K562 (cell line): ENCODE results near the gene TMEM214. TPM values are rescaled to one million over a fixed set of nuclear protein-coding genes. Genes with fewer than 3 reads are reported as not detected.

Experiments
- CBFA2T2 ChIP-seq: fragments of 450-650 bp; conservative IDR thresholded peaks from 2 replicates; pipeline ENCODE4 v1.6.1; 2017; ENCODE audit warnings: mild to moderate bottlenecking
- CCNT2 ChIP-seq: IDR thresholded peaks from 2 replicates; pipeline ENCODE4 v1.6.1; 2011; ENCODE audit warnings: borderline replicate concordance, low read depth, mild to moderate bottlenecking, moderate library complexity, mixed read lengths, low read length; ENCODE audit not compliant: insufficient read length; ENCODE audit errors: extremely low read depth
- EP300 ChIP-seq: IDR thresholded peaks from 2 replicates; pipeline ENCODE4 v1.6.1; 2012; ENCODE audit warnings: low read length, improper control_type of control experiment
- FOXA1 ChIP-seq: fragments of 450-650 bp; IDR thresholded peaks from 2 replicates; pipeline ENCODE4 v1.6.1; 2016; ENCODE audit warnings: mild to moderate bottlenecking, borderline replicate concordance
- FOXJ2 ChIP-seq: fragments of 200-800 bp; sonication (Bioruptor generic); IDR thresholded peaks from 2 replicates; pipeline ENCODE4 v1.6.1; 2016; ENCODE audit warnings: missing genetic modification characterization, missing compliant biosample characterization
- GABPA ChIP-seq: fragments of 200-800 bp; sonication (Bioruptor generic); conservative IDR thresholded peaks from 2 replicates; pipeline ENCODE4 v1.6.1; 2016; ENCODE audit warnings: low read depth, missing genetic modification characterization, missing compliant biosample characterization
- HNRNPL ChIP-seq: fragments of 200-400 bp; formaldehyde crosslinking; IDR thresholded peaks from 2 replicates; pipeline ENCODE4 v1.6.1; 2017; ENCODE audit warnings: low read depth, mild to moderate bottlenecking, low read length
- KDM5B ChIP-seq: fragments of 200-600 bp; sonication (generic); IDR thresholded peaks from 2 replicates; pipeline ENCODE4 v1.6.1; 2012; ENCODE audit warnings: low read depth, mild to moderate bottlenecking, moderate library complexity, low read length, control low read depth, inconsistent platforms; ENCODE audit not compliant: insufficient replicate concordance
- KLF16 ChIP-seq: IDR thresholded peaks from 2 replicates; pipeline ENCODE4 v1.6.1; 2016; ENCODE audit warnings: antibody characterized with exemption
- MAZ ChIP-seq, 2 experiments: fragments of 450-650 bp in 1 of 2; sonication (generic) in 1 of 2; formaldehyde crosslinking; IDR thresholded peaks in 1 of 2; conservative IDR thresholded peaks in 1 of 2; 2 replicates each; pipeline versions ENCODE4 v1.4.0 to v1.5.0; 2020; ENCODE audit warnings: mild to moderate bottlenecking in 1 of 2, missing genetic modification reagents in 1 of 2
- MTA1 ChIP-seq: fragments of 450-650 bp; IDR thresholded peaks from 2 replicates; pipeline ENCODE4 v1.6.1; 2017; ENCODE audit warnings: borderline replicate concordance
- MYNN ChIP-seq, 2 experiments: sonication (generic); formaldehyde crosslinking in 1 of 2; IDR thresholded peaks; 2 replicates each; pipeline versions ENCODE4 v1.5.0 to v1.6.1; 2016 to 2020; ENCODE audit warnings: antibody characterized with exemption in 1 of 2, missing genetic modification reagents in 1 of 2
- PHB ChIP-seq: fragments of 250-450 bp; sonication (Bioruptor Pico); IDR thresholded peaks from 2 replicates; pipeline ENCODE4 v1.5.0; 2021
- PML ChIP-seq: IDR thresholded peaks from 2 replicates; pipeline ENCODE4 v1.6.1; 2012; ENCODE audit warnings: low read length, inconsistent platforms
- PREB ChIP-seq: sonication (generic); formaldehyde crosslinking; IDR thresholded peaks from 2 replicates; pipeline ENCODE4 v1.8.1; 2023; ENCODE audit warnings: mild to moderate bottlenecking, missing genetic modification reagents
- PRMT5 ChIP-seq: sonication (generic); formaldehyde crosslinking; IDR thresholded peaks from 2 replicates; pipeline ENCODE4 v1.5.0; 2020; ENCODE audit warnings: missing genetic modification reagents
- PTRF ChIP-seq: fragments of 450-650 bp; IDR thresholded peaks from 2 replicates; pipeline ENCODE4 v1.6.1; 2016; ENCODE audit warnings: mild to moderate bottlenecking, missing genetic modification characterization, missing compliant biosample characterization
- SIRT6 ChIP-seq: IDR thresholded peaks from one replicate; pipeline ENCODE4 v1.6.1; 2012; ENCODE audit warnings: low read depth, mild to moderate bottlenecking, control low read depth, inconsistent platforms, low read length, moderate library complexity
- SMAD3 ChIP-seq: fragments of 450-650 bp; formaldehyde crosslinking; conservative IDR thresholded peaks from 2 replicates; pipeline ENCODE4 v1.4.0; 2020; ENCODE audit warnings: mild to moderate bottlenecking
- ZNF143 ChIP-seq: sonication (generic); formaldehyde crosslinking; IDR thresholded peaks from 2 replicates; pipeline ENCODE4 v1.9.0; 2022; ENCODE audit warnings: mild to moderate bottlenecking, missing genetic modification reagents
- ZNF174 ChIP-seq: fragments of 250-450 bp; sonication (Bioruptor Pico); IDR thresholded peaks from 2 replicates; pipeline ENCODE4 v1.4.0; 2020; ENCODE audit warnings: mild to moderate bottlenecking
- ZNF175 ChIP-seq: fragments of 200-800 bp; sonication (Bioruptor generic); IDR thresholded peaks from 2 replicates; pipeline ENCODE4 v1.6.1; 2016; ENCODE audit warnings: low read depth, mild to moderate bottlenecking, missing genetic modification characterization, missing compliant biosample characterization
- ZNF584 ChIP-seq: fragments of 200-800 bp; sonication (Bioruptor generic); IDR thresholded peaks from 2 replicates; pipeline ENCODE4 v1.6.1; 2016; ENCODE audit warnings: low read depth, mild to moderate bottlenecking, missing genetic modification characterization, missing compliant biosample characterization
- ZNF639 ChIP-seq, 2 experiments: fragments of 200-800 bp in 1 of 2; sonication (Bioruptor generic) in 1 of 2; sonication (generic) in 1 of 2; formaldehyde crosslinking in 1 of 2; IDR thresholded peaks in 1 of 2; conservative IDR thresholded peaks in 1 of 2; 2 replicates each; pipeline versions ENCODE4 v1.5.0 to v1.6.1; 2016 to 2020; ENCODE audit warnings: missing compliant biosample characterization in 1 of 2, missing genetic modification characterization in 1 of 2, missing genetic modification reagents in 1 of 2
- polyA plus RNA-seq, 8 experiments: library from polyadenylated mRNA; depleted of rRNA in 4 of 8; stranded (reverse) in 5 of 8; unstranded in 3 of 8; fragments of >200 nt; fragmentation: Nextera tagmentation in 2 of 8; fragmentation: Illumina TruSeq in 1 of 8; extraction: Ambion mirVana in 2 of 8; extraction: Trizol in 1 of 8; gene quantifications; 2 replicates each; pipeline versions ENCODE4 v1.2.1 to v1.2.3, GENCODE V29; 2011 to 2014; ENCODE audit warnings: inconsistent platforms in 1 of 8, missing spikeins in 1 of 8
- total RNA-seq, 7 experiments: library from RNA; depleted of rRNA in 6 of 7; stranded (reverse); fragments of >200 nt in 6 of 7; fragmentation: Illumina TruSeq in 2 of 7; extraction: Trizol in 2 of 7; gene quantifications; 2 replicates each; pipeline versions ENCODE4 v1.2.1 to v1.2.3, GENCODE V29; 2011 to 2021; ENCODE audit warnings: low replicate concordance in 1 of 7
- TF ChIP-seq, protein P1 (sequence below), 2 experiments: fragments of 450-650 bp in 1 of 2; sonication (generic) in 1 of 2; formaldehyde crosslinking; conservative IDR thresholded peaks; 2 replicates each; pipeline versions ENCODE4 v1.4.0 to v1.8.1; 2020 to 2022; ENCODE audit warnings: mild to moderate bottlenecking in 1 of 2, missing genetic modification reagents in 1 of 2
- TF ChIP-seq, protein P2 (sequence below): fragments of 450-650 bp; IDR thresholded peaks from 2 replicates; pipeline ENCODE4 v1.6.1; 2017; ENCODE audit warnings: mild to moderate bottlenecking, moderate library complexity

Gene TMEM214
- total and polyA plus RNA-seq, 9 of the 15 experiments (the other 6 are each of a cell fraction or from before 2014, with no cell fraction given), result 11.4 to 81.4 (median 44.1) TPM

DNA sequence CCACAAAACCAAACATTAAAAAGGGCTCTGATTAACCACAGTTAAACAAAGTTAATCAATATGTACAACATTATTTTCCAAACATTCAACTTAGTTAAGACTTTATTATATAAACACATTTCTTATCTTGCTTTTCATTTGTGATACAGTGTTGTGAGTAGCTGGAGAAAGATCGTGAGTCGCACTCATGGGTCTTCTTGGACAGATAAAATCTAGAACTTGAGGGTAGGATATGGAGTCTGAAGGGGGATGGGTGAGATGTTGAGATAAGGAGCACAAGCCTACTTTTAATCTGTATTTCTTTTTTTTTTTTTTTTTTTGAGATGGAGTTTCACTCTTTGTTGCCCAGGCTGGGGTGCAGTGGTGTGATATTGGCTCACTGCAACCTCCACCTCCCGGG is 22.6 kb upstream of the TMEM214 start (continued):
- TF ChIP-seq GABPA (tag) (0 out of 2 replicates have a peak, but pooled peaks have one; percentile 9), KDM5B (peak; percentile 11), SMAD3 (no peak), ZNF175 (CRISPR knock-in tag) (no peak), PHB (no peak), KLF16 (no peak), ZNF143 (CRISPR knock-in tag) (no peak), CBFA2T2 (no peak), ZNF639 (CRISPR knock-in tag; conservative IDR thresholded peaks at IDR 0.05 in 1 of 2, IDR thresholded peaks at IDR 0.05 in 1 of 2) (0 out of 4 replicates have a peak, but pooled peaks of 1 of the 2 experiments have one; percentile 16), FOXJ2 (tag) (peak; percentile 72), PML (no peak), ZNF584 (CRISPR knock-in tag) (no peak), ZNF174 (CRISPR knock-in tag) (no peak), MTA1 (0 out of 2 replicates have a peak, but pooled peaks have one; percentile 33), MYNN (IDR thresholded peaks at IDR 0.05) (no peak), MYNN (CRISPR knock-in tag; IDR thresholded peaks at IDR 0.05) (no peak), EP300 (peak; percentile 18; the same call in 1 of the 2 replicates), CCNT2 (peak; percentile 13), PTRF (tag) (0 out of 2 replicates have a peak, but pooled peaks have one; percentile 8), SIRT6 (no peak), MAZ (CRISPR knock-in tag; conservative IDR thresholded peaks at IDR 0.05 in 1 of 2, IDR thresholded peaks at IDR 0.05 in 1 of 2) (no peak), HNRNPL (no peak), PREB (CRISPR knock-in tag) (no peak), FOXA1 (no peak), PRMT5 (CRISPR knock-in tag) (no peak)
- TF ChIP-seq, protein P1, sequence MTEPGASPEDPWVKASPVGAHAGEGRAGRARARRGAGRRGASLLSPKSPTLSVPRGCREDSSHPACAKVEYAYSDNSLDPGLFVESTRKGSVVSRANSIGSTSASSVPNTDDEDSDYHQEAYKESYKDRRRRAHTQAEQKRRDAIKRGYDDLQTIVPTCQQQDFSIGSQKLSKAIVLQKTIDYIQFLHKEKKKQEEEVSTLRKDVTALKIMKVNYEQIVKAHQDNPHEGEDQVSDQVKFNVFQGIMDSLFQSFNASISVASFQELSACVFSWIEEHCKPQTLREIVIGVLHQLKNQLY (CRISPR knock-in tag; conservative IDR thresholded peaks at IDR 0.05), result no peak
- TF ChIP-seq, protein P2, sequence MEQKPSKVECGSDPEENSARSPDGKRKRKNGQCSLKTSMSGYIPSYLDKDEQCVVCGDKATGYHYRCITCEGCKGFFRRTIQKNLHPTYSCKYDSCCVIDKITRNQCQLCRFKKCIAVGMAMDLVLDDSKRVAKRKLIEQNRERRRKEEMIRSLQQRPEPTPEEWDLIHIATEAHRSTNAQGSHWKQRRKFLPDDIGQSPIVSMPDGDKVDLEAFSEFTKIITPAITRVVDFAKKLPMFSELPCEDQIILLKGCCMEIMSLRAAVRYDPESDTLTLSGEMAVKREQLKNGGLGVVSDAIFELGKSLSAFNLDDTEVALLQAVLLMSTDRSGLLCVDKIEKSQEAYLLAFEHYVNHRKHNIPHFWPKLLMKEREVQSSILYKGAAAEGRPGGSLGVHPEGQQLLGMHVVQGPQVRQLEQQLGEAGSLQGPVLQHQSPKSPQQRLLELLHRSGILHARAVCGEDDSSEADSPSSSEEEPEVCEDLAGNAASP, result no peak
